ENCODE results near the gene TPK1.

The TPK1 gene

GRCh38 chr7:144835652-144836544 lies at the start of gene TPK1:
TPK1 (minus strand) TSS chr7:144836053; CDS start chr7:144835602, 451 bp downstream.
- peak; percentile 94 for DNase-seq

GRCh38 chr7:144885478-144885877 lies 49.6 kb upstream of the TPK1 start:
- DNase-seq = no peak

- no peak for DNase-seq
These were observed 49.0 kb upstream of the TPK1 start for GRCh38 chr7:144884896-144885295.

GRCh38 chr7:144873316-144873845 lies 37.5 kb upstream of the TPK1 start:
- DNase-seq = no peak

DNA sequence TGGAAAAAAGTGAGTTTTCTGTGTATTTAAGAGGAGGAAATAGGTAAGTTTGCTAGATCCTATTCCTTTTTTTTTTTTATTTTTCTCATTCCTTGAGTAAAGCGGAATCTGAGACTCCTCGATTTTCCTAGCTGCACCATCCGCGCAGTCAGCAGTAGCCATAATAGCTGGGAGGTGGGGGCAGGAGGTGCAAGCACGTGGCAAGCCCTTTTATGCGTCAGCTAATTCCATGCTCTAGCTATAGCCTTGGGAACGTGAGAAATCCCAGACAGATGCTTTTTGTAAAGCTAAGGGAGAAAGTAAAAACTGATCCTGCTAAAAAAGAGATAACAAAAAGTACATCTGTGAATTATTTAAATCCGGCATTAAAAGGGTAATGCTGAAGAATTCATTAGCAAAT lies 33.2 kb upstream of the TPK1 start:
- no peak for DNase-seq

DNA sequence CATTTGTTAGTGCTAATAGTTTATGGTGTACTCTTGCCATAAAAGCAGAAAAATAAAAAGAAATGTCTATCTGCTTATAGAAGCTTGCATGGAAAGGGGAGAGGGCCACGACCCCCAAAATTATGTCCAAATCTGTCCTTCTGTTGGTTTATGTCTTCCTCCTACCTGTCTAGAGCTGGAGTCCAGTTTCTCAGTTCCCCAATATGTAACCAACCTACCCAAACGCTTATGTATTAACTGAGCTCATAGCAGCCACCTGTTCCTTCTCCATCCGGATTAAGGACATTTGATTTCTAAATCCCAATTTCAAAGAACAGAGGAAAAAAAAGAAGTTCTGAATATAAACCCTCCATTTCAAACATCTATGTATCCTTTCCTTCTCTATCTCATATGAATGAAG lies 30.3 kb upstream of the TPK1 start:
- DNase-seq = no peak

GRCh38 chr7:144863320-144863647 lies 27.4 kb upstream of the TPK1 start:
- DNase-seq = no peak

- no peak for DNase-seq
These were observed 26.9 kb upstream of the TPK1 start for GRCh38 chr7:144862612-144863319.

- no peak for DNase-seq
These were observed 23.9 kb upstream of the TPK1 start for GRCh38 chr7:144859739-144860138.

DNA sequence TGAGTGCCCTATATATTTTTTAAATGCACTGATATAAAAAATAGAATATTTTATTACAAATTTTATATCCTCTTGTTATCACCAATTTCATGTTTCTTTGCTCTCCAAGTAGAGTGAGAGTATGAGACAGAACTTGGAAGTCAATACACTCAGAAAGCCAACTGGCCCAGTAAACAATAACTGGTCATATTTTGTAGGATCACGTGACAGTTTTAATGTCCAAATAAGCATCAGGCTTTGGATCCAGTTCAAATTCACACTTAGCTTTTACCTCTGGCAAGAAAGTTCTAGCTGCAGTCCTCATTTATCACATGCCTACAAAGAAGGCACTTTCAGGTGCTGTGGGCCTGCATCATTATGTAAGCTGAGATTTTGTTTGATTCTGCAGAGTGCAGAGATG lies 21.6 kb upstream of the TPK1 start:
- DNase-seq = peak; percentile 20

- DNase-seq = peak; percentile 67
These were observed 19.1 kb upstream of the TPK1 start for GRCh38 chr7:144854839-144855424.

DNA sequence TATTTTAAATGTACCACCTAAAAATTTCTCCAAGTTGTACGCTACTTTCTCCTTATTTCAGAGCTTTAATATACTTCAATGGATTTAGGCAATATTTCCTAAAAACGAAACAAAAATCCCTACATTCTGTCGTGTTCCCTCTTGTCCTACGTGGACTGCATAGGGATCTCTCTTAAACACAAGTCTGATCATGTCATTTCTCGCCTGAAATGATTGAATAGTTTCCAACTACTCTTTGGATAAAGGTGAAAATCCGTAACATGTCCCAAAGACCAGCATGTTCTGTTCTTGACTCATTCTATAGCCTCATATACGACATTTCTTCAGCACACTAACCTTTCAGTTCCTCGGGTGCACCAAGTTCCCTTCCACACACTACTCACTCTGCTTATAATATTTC lies 17.7 kb upstream of the TPK1 start:
- no peak for DNase-seq

DNA sequence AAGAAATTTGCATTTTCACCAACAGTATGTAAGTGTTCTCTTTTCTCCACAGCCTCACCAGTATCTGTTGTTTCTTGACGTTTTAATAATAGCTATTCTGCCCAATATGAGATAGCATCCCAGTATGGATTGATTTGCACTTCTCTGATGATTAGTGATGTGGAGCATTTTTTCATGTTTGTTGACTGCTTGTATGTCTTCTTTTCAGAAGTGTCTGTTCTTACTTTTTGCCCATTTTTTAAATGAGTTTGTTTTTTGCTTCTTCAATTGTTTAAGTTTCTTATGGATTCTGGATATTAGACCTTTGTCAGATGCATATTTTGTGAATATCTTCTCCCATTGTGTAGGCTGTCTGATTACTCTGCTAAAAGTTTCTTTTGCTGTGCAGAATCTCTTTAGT lies 12.2 kb upstream of the TPK1 start:
- DNase-seq = no peak

DNA sequence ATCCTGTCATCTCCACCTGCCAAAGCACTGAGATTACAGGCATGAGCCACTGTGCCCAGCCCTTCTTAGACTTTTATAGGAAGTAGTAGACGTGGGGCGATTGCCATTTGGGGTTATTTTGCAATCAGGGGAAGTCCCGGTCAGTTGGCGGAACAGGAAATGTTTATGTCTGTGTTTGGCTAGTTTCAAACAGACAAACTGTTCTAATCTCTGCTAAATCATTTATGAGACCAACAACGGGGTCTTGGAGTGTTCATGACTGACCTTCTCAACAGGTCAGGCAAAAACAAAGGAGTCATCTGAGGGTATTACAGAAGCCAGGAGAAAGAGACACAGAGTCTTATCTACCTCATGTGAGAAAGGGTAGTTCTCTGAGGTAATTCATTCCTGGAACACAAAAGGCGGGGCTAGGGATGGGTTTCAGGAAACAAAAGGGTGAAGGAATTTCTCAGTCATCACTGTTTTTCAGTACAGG lies 6.6 kb upstream of the TPK1 start:
- DNase-seq = no peak

DNA sequence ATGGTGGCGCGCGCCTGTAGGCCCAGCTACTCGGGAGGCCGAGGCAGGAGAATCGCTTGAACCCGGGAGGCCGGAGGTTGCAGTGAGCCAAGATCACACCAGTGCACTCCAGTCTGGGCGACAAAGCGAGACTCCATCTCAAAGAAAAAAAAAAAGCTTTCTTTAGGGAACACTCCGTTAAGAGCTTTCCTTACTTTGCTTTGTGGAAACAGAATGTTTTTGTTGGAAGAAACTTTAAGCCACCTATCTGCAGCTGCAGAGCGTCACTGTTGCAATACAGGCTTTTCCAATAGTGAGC lies 641 bp upstream of the TPK1 start:
- no peak for DNase-seq

- peak; percentile 93 for DNase-seq
These were observed 670 bp downstream of the TPK1 start for GRCh38 chr7:144835155-144835611.

DNA sequence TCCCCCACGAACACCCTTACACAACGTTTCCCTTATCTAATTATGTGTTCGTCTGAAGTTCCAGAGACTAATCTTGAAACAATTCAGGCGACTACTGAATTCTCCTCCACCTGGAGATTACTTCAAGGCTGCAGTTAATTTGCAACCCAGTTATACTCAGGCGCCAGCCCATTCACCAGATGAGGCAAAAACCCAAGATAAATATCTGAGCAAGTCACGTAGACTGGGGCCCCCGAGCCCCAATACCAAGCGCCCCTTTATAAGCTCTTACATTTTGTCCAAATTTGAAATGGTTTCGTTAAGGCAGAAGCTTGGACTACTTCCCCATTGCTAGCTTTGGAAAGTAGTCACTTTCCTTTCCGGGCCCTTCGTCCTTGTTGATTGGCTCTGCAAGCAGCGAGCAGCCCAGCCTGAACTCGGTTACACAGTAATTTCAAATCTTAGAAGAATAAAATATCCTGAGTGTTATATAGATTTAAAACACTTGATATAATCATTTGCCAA lies 1.2 kb downstream of the TPK1 start:
- no peak for DNase-seq

GRCh38 chr7:144830811-144831210 lies 5.0 kb downstream of the TPK1 start:
- no peak for DNase-seq

- DNase-seq = no peak
These were observed 5.6 kb downstream of the TPK1 start for GRCh38 chr7:144830024-144830785.

DNA sequence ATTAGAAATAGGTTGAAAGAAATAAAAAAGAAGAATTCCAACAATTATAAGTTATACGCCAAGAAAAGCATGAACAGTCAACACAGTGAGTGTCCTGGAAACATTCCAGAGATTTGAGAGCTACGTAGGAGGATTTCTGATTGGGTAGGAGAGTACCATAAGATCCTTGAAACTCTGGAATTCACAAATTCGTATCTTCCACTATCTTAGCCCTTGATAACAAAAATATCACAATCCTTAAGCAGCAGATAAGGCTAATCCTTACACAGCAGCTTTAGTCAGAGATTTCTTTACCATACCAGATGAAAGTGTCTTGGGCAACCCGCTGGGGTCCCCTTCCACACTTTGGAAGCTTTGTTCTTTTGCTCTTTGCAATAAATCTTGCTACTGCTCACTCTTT lies 8.2 kb downstream of the TPK1 start:
- DNase-seq = no peak

- no peak for DNase-seq
These were observed 9.6 kb downstream of the TPK1 start for GRCh38 chr7:144826208-144826607.

DNA sequence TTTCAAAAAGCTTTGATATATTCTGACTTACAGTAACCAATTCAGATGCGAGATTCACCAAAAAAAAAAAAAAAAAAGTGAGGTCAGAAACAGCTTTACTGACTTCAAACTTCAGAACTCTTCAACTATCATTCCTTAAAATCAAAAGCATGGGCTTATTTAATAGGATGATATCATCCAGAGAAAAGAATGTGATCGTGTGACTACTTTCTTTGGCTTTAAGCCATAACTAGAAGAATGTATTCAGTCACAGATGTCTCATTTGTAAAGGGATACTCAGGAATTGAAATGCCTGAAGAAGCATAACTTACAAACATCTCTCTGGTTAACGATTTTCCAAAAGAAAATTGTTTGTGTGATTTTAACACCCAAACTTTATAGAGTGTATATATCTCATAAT lies 11.5 kb downstream of the TPK1 start:
- DNase-seq = no peak

DNA sequence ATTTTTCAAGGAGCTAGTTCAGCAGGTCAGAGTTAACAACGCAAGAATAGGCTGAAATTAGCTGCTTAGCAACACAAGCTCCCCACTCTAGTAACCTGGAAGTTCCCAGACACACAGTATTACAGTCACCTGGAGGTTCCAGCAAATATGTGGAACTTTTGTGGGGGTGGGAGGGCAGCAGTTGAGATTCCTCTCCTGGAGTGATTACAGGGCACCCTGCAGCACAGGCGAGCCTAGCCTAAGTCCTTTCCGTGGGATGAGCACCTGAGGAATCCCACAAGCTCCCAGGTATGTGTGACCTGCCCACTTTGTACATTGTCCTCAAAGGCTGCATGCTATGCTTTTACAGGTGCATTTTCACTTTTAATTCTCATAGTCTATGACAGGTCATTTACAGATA lies 13.6 kb downstream of the TPK1 start:
- DNase-seq = no peak

All from NCI-H1092 treated with DMSO at 0.1 percent for 48 hours (cell line).